ENCODE results near the gene ZBP1. TPM values are rescaled to one million over a fixed set of nuclear protein-coding genes. Genes with fewer than 3 reads are reported as not detected.

The ZBP1 gene
- total RNA-seq, 1 experiment from 2014 or later: not detected

DNA sequence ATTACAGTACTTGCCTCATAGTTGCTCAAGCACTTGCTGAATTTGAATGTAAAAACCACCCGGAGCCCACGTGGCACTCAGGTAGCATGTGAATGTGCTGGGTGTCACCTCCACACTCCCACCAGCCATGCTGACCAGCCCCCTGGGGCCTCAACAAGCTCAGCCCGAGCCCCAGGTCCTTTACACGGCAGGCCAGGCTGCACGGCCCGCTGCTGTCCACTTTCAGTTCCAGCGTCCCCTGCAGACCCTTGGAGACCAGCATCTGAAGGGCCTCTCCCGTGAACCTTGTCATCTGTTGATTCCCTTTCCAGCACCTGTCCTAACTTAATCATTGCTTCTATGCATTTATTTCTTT is 33.3 kb upstream of the ZBP1 start:
- no peak overlapping the region for H3K4me2 ChIP-seq (ENCODE audit: low read length)
- RAD21 ChIA-PET (ENCODE audit: low non-redundant PET in 1 of 2, low total read pairs in 2 of 2, uncharacterized antibody in 2 of 2, unreplicated experiment in 2 of 2): no interaction called here
- no peaks in the 10 kb centered on the region for H3K9me2 ChIP-seq (ENCODE audit: insufficient read depth)
- DNase-seq (ENCODE audit: low read depth, low spot score): no peak
- H2AFZ ChIP-seq (ENCODE audit: low read depth, low read length, poor library complexity, severe bottlenecking): no peak overlapping the region
- peaks cover 23% of the 10 kb centered on the region for H3K27me3 ChIP-seq (ENCODE audit: insufficient read depth, low read length)
- ATAC-seq: no peak
- CTCF ChIA-PET: interaction anchor here (0.8 to 3.3 kb wide), 4 partner anchors 11 to 528 kb away, joined by 3 to 22 read pairs (median 3); no protein-coding TSS in a partner anchor
- no peak overlapping the region for H3K27ac ChIP-seq (ENCODE audit: low read depth, low read length)
- intact Hi-C loops (cut with micrococcal nuclease): loop anchor here (5.0 kb wide), 1 partner anchor 374 kb away; no protein-coding TSS in a partner anchor
- TF ChIP-seq EZH2 (IDR thresholded peaks at IDR 0.05): no peak
- no peak for TF ChIP-seq ELF1 (IDR thresholded peaks at IDR 0.05; ENCODE audit: borderline replicate concordance, low read depth)
- TF ChIP-seq ZNF274 (IDR thresholded peaks at IDR 0.05; ENCODE audit: low read depth, low read length): no peak
- TF ChIP-seq FOSL1 (IDR thresholded peaks at IDR 0.05; ENCODE audit: low read depth): no peak
- no peak for TF ChIP-seq POLR2A (IDR thresholded peaks at IDR 0.05; ENCODE audit: borderline replicate concordance, extremely low read depth, insufficient read depth, insufficient read length)
- TF ChIP-seq SRF (IDR thresholded peaks at IDR 0.05; ENCODE audit: low read depth): no peak
- TF ChIP-seq MAX (IDR thresholded peaks at IDR 0.05): no peak
- TF ChIP-seq CTCF (IDR thresholded peaks at IDR 0.05 in 2 of 3, conservative IDR thresholded peaks at IDR 0.05 in 1 of 3; ENCODE audit: borderline replicate concordance in 1 of 3, insufficient read depth in 1 of 3, low read depth in 2 of 3, low read length in 2 of 3): no peak
- TF ChIP-seq SIN3A (IDR thresholded peaks at IDR 0.05; ENCODE audit: low read depth): no peak
- TF ChIP-seq, protein P1, sequence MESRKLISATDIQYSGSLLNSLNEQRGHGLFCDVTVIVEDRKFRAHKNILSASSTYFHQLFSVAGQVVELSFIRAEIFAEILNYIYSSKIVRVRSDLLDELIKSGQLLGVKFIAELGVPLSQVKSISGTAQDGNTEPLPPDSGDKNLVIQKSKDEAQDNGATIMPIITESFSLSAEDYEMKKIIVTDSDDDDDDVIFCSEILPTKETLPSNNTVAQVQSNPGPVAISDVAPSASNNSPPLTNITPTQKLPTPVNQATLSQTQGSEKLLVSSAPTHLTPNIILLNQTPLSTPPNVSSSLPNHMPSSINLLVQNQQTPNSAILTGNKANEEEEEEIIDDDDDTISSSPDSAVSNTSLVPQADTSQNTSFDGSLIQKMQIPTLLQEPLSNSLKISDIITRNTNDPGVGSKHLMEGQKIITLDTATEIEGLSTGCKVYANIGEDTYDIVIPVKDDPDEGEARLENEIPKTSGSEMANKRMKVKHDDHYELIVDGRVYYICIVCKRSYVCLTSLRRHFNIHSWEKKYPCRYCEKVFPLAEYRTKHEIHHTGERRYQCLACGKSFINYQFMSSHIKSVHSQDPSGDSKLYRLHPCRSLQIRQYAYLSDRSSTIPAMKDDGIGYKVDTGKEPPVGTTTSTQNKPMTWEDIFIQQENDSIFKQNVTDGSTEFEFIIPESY (IDR thresholded peaks at IDR 0.05; ENCODE audit: extremely low read depth, insufficient replicate concordance, low read length): no peak
- TF ChIP-seq ZFX (IDR thresholded peaks at IDR 0.05): no peak
- TF ChIP-seq CBX3 (IDR thresholded peaks at IDR 0.05; ENCODE audit: low read depth): no peak
- no peak for TF ChIP-seq JUND (IDR thresholded peaks at IDR 0.05)
- TF ChIP-seq, protein P2, sequence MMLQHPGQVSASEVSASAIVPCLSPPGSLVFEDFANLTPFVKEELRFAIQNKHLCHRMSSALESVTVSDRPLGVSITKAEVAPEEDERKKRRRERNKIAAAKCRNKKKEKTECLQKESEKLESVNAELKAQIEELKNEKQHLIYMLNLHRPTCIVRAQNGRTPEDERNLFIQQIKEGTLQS (IDR thresholded peaks at IDR 0.05): no peak
- TF ChIP-seq POLR2AphosphoS5 (IDR thresholded peaks at IDR 0.05; ENCODE audit: low read depth, low read length): no peak
- TF ChIP-seq YY1 (IDR thresholded peaks at IDR 0.05; ENCODE audit: extremely low read depth, insufficient replicate concordance, low read depth, low read length): no peak
- TF ChIP-seq CEBPB (IDR thresholded peaks at IDR 0.05; ENCODE audit: low read depth): no peak
- TF ChIP-seq SP1 (IDR thresholded peaks at IDR 0.05; ENCODE audit: low read depth): no peak
- TF ChIP-seq TCF7L2 (IDR thresholded peaks at IDR 0.05; ENCODE audit: borderline replicate concordance, extremely low read depth, insufficient read depth, insufficient read length): no peak
- H3K4me1 ChIP-seq (ENCODE audit: control insufficient read depth in 1 of 2, insufficient read depth in 2 of 2, low read length in 2 of 2): no peaks in the 10 kb centered on the region
- H4K20me1 ChIP-seq (ENCODE audit: insufficient read depth): no peaks in the 10 kb centered on the region
- H3K4me3 ChIP-seq (replicated peaks in 1 of 2; ENCODE audit: low read depth in 1 of 2, low read length in 2 of 2): no peak overlapping the region
- no peaks in the 10 kb centered on the region for H3K79me2 ChIP-seq (ENCODE audit: insufficient read depth, low read length)
- no TSS peak for BruUV-seq (replicated peaks)
- POLR2A ChIA-PET: no interaction called here
- no peaks in the 10 kb centered on the region for H3K36me3 ChIP-seq (ENCODE audit: control insufficient read depth in 1 of 2, insufficient read depth in 2 of 2, low read length in 2 of 2)
- H3K9me3 ChIP-seq (ENCODE audit: control insufficient read depth in 1 of 2, insufficient read depth in 1 of 2, low read depth in 1 of 2, low read length in 2 of 2): no peaks in the 10 kb centered on the region
- H3K9ac ChIP-seq (ENCODE audit: low read length): no peak overlapping the region

Data from HCT116 (cell line).